Measurements from ENCODE around the gene EDARADD.

EDARADD gene

GRCh38 chr1:236395230-236395946 is 1.3 kb downstream of the EDARADD start:
- no peaks in the 10 kb centered on the region for H3K36me3 ChIP-seq (ENCODE audit: control insufficient read depth, insufficient read depth, low read length)
- H3K4ac ChIP-seq (ENCODE audit: low read depth, low read length), result peak overlapping the region; percentile 38
- H3K9ac ChIP-seq (ENCODE audit: low read length), result peak overlapping the region; percentile 85
- peak overlapping the region; percentile 62 for H3K4me3 ChIP-seq (ENCODE audit: low read length)
- H3K79me2 ChIP-seq (ENCODE audit: control insufficient read depth, insufficient read depth, low read length), result no peaks in the 10 kb centered on the region
- H2BK15ac ChIP-seq (replicated peaks; ENCODE audit: low read depth), result no peak overlapping the region
- H2BK5ac ChIP-seq (ENCODE audit: low read length), result peak overlapping the region; percentile 46
- no peak overlapping the region for H2BK120ac ChIP-seq (ENCODE audit: low read depth, low read length)
- H3K23ac ChIP-seq (ENCODE audit: low read length), result peak overlapping the region; percentile 29
- no peak overlapping the region for H4K8ac ChIP-seq (ENCODE audit: low read depth, low read length)
- no peak overlapping the region for H4K5ac ChIP-seq (ENCODE audit: low read length)
- no peaks in the 10 kb centered on the region for H3K79me1 ChIP-seq (ENCODE audit: low read length)
- H3K56ac ChIP-seq (ENCODE audit: low read length), result peak overlapping the region; percentile 92
- H3K27ac ChIP-seq (ENCODE audit: low read depth, low read length), result no peak overlapping the region
- H3K18ac ChIP-seq (ENCODE audit: low read length), result peak overlapping the region; percentile 13
- H3K4me1 ChIP-seq (ENCODE audit: control insufficient read depth, low read depth, low read length), result peaks cover 8% of the 10 kb centered on the region
- peak overlapping the region; percentile 63 for H3K4me2 ChIP-seq (ENCODE audit: low read length)
- no peak overlapping the region for H2AK5ac ChIP-seq (ENCODE audit: low read length)
- peak; percentile 71 for DNase-seq
- no peaks in the 10 kb centered on the region for H3K27me3 ChIP-seq (ENCODE audit: insufficient read depth, low read length, poor library complexity)
- WGBS (ENCODE audit: extremely low coverage, insufficient coverage, low lambda C conversion rate), result no CpG with 5 or more reads among the region's 86 CpGs

- Histone ChIP-seq H3K36me3 (ENCODE audit: control insufficient read depth, insufficient read depth, low read length) (no peaks in the 10 kb centered on the region), H3K27me3 (ENCODE audit: insufficient read depth, low read length, poor library complexity) (no peaks in the 10 kb centered on the region), H3K23ac (ENCODE audit: low read length) (no peak overlapping the region)
These were observed 2.0 kb downstream of the EDARADD start for GRCh38 chr1:236395947-236396664.

DNA sequence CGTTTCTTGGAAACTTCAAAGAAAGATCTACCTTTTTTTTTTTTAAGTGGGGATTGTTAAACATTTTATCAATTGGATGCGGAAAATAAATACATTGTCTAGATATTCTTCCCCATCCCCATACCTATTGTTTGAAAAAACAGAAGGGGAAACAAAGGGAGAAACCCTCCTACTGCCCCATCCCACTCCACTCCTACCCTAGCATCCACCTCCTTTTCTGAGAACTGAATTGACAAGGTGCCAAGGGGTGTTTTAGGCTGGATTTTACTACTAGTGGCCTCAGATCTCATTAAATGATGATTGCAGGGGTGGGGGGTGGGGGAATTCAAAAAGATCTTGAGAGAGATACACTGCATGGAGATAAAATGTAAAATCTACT is 2.6 kb downstream of the EDARADD start:
- H4K5ac ChIP-seq (ENCODE audit: low read length), result no peak overlapping the region
- H3K27ac ChIP-seq (ENCODE audit: low read depth, low read length), result no peak overlapping the region
- H3K9ac ChIP-seq (ENCODE audit: low read length), result no peak overlapping the region
- no peak overlapping the region for H2BK15ac ChIP-seq (replicated peaks; ENCODE audit: low read depth)
- WGBS (ENCODE audit: extremely low coverage, insufficient coverage, low lambda C conversion rate), result no CpG with 5 or more reads among the region's 2 CpGs
- H3K4me2 ChIP-seq (ENCODE audit: low read length), result no peak overlapping the region
- no peak overlapping the region for H2BK5ac ChIP-seq (ENCODE audit: low read length)
- no peak overlapping the region for H3K4me3 ChIP-seq (ENCODE audit: low read length)
- H3K79me2 ChIP-seq (ENCODE audit: control insufficient read depth, insufficient read depth, low read length), result no peaks in the 10 kb centered on the region
- no peak for DNase-seq
- H2BK120ac ChIP-seq (ENCODE audit: low read depth, low read length), result no peak overlapping the region
- no peak overlapping the region for H3K56ac ChIP-seq (ENCODE audit: low read length)
- peaks cover 8% of the 10 kb centered on the region for H3K4me1 ChIP-seq (ENCODE audit: control insufficient read depth, low read depth, low read length)
- no peaks in the 10 kb centered on the region for H3K36me3 ChIP-seq (ENCODE audit: control insufficient read depth, insufficient read depth, low read length)
- H3K23ac ChIP-seq (ENCODE audit: low read length), result no peak overlapping the region
- no peak overlapping the region for H2AK5ac ChIP-seq (ENCODE audit: low read length)
- H3K18ac ChIP-seq (ENCODE audit: low read length), result no peak overlapping the region
- H3K4ac ChIP-seq (ENCODE audit: low read depth, low read length), result no peak overlapping the region
- no peaks in the 10 kb centered on the region for H3K27me3 ChIP-seq (ENCODE audit: insufficient read depth, low read length, poor library complexity)
- no peak overlapping the region for H4K8ac ChIP-seq (ENCODE audit: low read depth, low read length)
- no peaks in the 10 kb centered on the region for H3K79me1 ChIP-seq (ENCODE audit: low read length)

More at GRCh38 chr1:236395947-236396664, 2.0 kb downstream of the EDARADD start:
- no peak overlapping the region for H4K5ac ChIP-seq (ENCODE audit: low read length)
- peak overlapping the region; percentile 62 for H3K4me3 ChIP-seq (ENCODE audit: low read length)
- peak; percentile 16 for DNase-seq
- no peak overlapping the region for H3K27ac ChIP-seq (ENCODE audit: low read depth, low read length)
- H3K79me1 ChIP-seq (ENCODE audit: low read length), result no peaks in the 10 kb centered on the region
- peak overlapping the region; percentile 38 for H3K4ac ChIP-seq (ENCODE audit: low read depth, low read length)
- peak overlapping the region; percentile 85 for H3K9ac ChIP-seq (ENCODE audit: low read length)
- H3K4me2 ChIP-seq (ENCODE audit: low read length), result peak overlapping the region; percentile 63
- no peak overlapping the region for H2BK5ac ChIP-seq (ENCODE audit: low read length)
- H2BK15ac ChIP-seq (replicated peaks; ENCODE audit: low read depth), result no peak overlapping the region
- H3K18ac ChIP-seq (ENCODE audit: low read length), result peak overlapping the region; percentile 13
- H2AK5ac ChIP-seq (ENCODE audit: low read length), result no peak overlapping the region
- WGBS (ENCODE audit: extremely low coverage, insufficient coverage, low lambda C conversion rate), result no CpG with 5 or more reads among the region's 24 CpGs
- peaks cover 8% of the 10 kb centered on the region for H3K4me1 ChIP-seq (ENCODE audit: control insufficient read depth, low read depth, low read length)
- no peak overlapping the region for H4K8ac ChIP-seq (ENCODE audit: low read depth, low read length)
- no peaks in the 10 kb centered on the region for H3K79me2 ChIP-seq (ENCODE audit: control insufficient read depth, insufficient read depth, low read length)
- peak overlapping the region; percentile 92 for H3K56ac ChIP-seq (ENCODE audit: low read length)
- H2BK120ac ChIP-seq (ENCODE audit: low read depth, low read length), result no peak overlapping the region

- Histone ChIP-seq H3K4me1 (ENCODE audit: control insufficient read depth, low read depth, low read length) (peaks cover 8% of the 10 kb centered on the region), H2AK5ac (ENCODE audit: low read length) (no peak overlapping the region), H3K27me3 (ENCODE audit: insufficient read depth, low read length, poor library complexity) (no peaks in the 10 kb centered on the region), H2BK5ac (ENCODE audit: low read length) (no peak overlapping the region), H3K56ac (ENCODE audit: low read length) (no peak overlapping the region), H4K8ac (ENCODE audit: low read depth, low read length) (no peak overlapping the region), H2BK120ac (ENCODE audit: low read depth, low read length) (no peak overlapping the region), H3K9ac (ENCODE audit: low read length) (no peak overlapping the region), H3K18ac (ENCODE audit: low read length) (no peak overlapping the region), H3K4me2 (ENCODE audit: low read length) (no peak overlapping the region), H4K5ac (ENCODE audit: low read length) (no peak overlapping the region), H3K27ac (ENCODE audit: low read depth, low read length) (no peak overlapping the region), H2BK15ac (replicated peaks; ENCODE audit: low read depth) (no peak overlapping the region), H3K79me1 (ENCODE audit: low read length) (no peaks in the 10 kb centered on the region), H3K4ac (ENCODE audit: low read depth, low read length) (no peak overlapping the region), H3K4me3 (ENCODE audit: low read length) (no peak overlapping the region), H3K79me2 (ENCODE audit: control insufficient read depth, insufficient read depth, low read length) (no peaks in the 10 kb centered on the region), H3K36me3 (ENCODE audit: control insufficient read depth, insufficient read depth, low read length) (no peaks in the 10 kb centered on the region), H3K23ac (ENCODE audit: low read length) (no peak overlapping the region)
- no CpG with 5 or more reads among the region's 4 CpGs for WGBS (ENCODE audit: extremely low coverage, insufficient coverage, low lambda C conversion rate)
- no peak for DNase-seq
These were observed 3.2 kb downstream of the EDARADD start for GRCh38 chr1:236397173-236397759.

- H3K27ac ChIP-seq (ENCODE audit: low read depth, low read length), result no peak overlapping the region
- no peak overlapping the region for H2BK120ac ChIP-seq (ENCODE audit: low read depth, low read length)
- H2BK5ac ChIP-seq (ENCODE audit: low read length), result no peak overlapping the region
- WGBS (ENCODE audit: extremely low coverage, insufficient coverage, low lambda C conversion rate), result no CpG with 5 or more reads among the region's 10 CpGs
- no peak overlapping the region for H3K4ac ChIP-seq (ENCODE audit: low read depth, low read length)
- no peak overlapping the region for H3K9ac ChIP-seq (ENCODE audit: low read length)
- H3K27me3 ChIP-seq (ENCODE audit: insufficient read depth, low read length, poor library complexity), result no peaks in the 10 kb centered on the region
- no peak overlapping the region for H3K4me3 ChIP-seq (ENCODE audit: low read length)
- H3K79me1 ChIP-seq (ENCODE audit: low read length), result no peaks in the 10 kb centered on the region
- H2AK5ac ChIP-seq (ENCODE audit: low read length), result no peak overlapping the region
- no peak for DNase-seq
- no peak overlapping the region for H4K5ac ChIP-seq (ENCODE audit: low read length)
- H3K79me2 ChIP-seq (ENCODE audit: control insufficient read depth, insufficient read depth, low read length), result no peaks in the 10 kb centered on the region
- no peak overlapping the region for H4K8ac ChIP-seq (ENCODE audit: low read depth, low read length)
- no peak overlapping the region for H3K18ac ChIP-seq (ENCODE audit: low read length)
- no peak overlapping the region for H3K56ac ChIP-seq (ENCODE audit: low read length)
- no peak overlapping the region for H3K23ac ChIP-seq (ENCODE audit: low read length)
- H3K4me1 ChIP-seq (ENCODE audit: control insufficient read depth, low read depth, low read length), result peaks cover 8% of the 10 kb centered on the region
- H3K4me2 ChIP-seq (ENCODE audit: low read length), result no peak overlapping the region
- H2BK15ac ChIP-seq (replicated peaks; ENCODE audit: low read depth), result no peak overlapping the region
- H3K36me3 ChIP-seq (ENCODE audit: control insufficient read depth, insufficient read depth, low read length), result no peaks in the 10 kb centered on the region
These were observed 4.5 kb downstream of the EDARADD start for GRCh38 chr1:236398538-236398937.
